Measurements from ENCODE around the gene XRRA1. TPM values are rescaled to one million over a fixed set of nuclear protein-coding genes. Genes with fewer than 3 reads are reported as not detected.

Gene XRRA1
- total and polyA plus RNA-seq, 8 donors: 2.4 to 22.5 (median 8.3) TPM

- 44 to 55% methylated on average over 8 of the region's 8 CpGs for WGBS, 2 donors
- ATAC-seq (no peak), FAIRE-seq (no peak), DNase-seq (no peak)
- TF ChIP-seq CTCF (IDR thresholded peaks at IDR 0.05): no peak
- Histone ChIP-seq H3K27me3 (no peaks in the 10 kb centered on the region), H3K36me3 (no peaks in the 10 kb centered on the region), H3K9me3 (no peaks in the 10 kb centered on the region), H3K4me1 (peaks cover 5 to 26% (median 20%) of the 10 kb centered on the region in 3 donors), H3K27ac (no peak overlapping the region), H3K4me3 (peak overlapping the region in 2 of 4 donors; percentile 72 to 83)
- intact Hi-C loops (cut with DNase I): no loop called here
Observed at GRCh38 chr11:74951226-74951625, 2.3 kb upstream of the XRRA1 start.

- FAIRE-seq (no peak), DNase-seq (no peak), ATAC-seq (no peak)
- Histone ChIP-seq H3K27ac (peak overlapping the region in 1 of 4 donors; percentile 78), H3K27me3 (no peaks in the 10 kb centered on the region), H3K9me3 (no peaks in the 10 kb centered on the region), H3K4me1 (peaks cover 5 to 24% (median 17%) of the 10 kb centered on the region in 3 donors), H3K36me3 (no peaks in the 10 kb centered on the region), H3K4me3 (peak overlapping the region in 3 of 4 donors; percentile 72 to 85 (median 83))
- intact Hi-C loops (cut with DNase I): no loop called here
- no peak for TF ChIP-seq CTCF (IDR thresholded peaks at IDR 0.05)
- 41 to 45% methylated on average over 2 of the region's 2 CpGs for WGBS, 2 donors
Observed at GRCh38 chr11:74950374-74950969, 1.6 kb upstream of the XRRA1 start.

GRCh38 chr11:74949753-74950137 is 854 bp upstream of the XRRA1 start:
- 0 to 2% methylated on average over 6 of the region's 6 CpGs for WGBS, 2 donors
- DNase-seq: no peak
- no peak for TF ChIP-seq CTCF (IDR thresholded peaks at IDR 0.05)
- no peak for FAIRE-seq
- Histone ChIP-seq H3K27me3 (no peaks in the 10 kb centered on the region), H3K27ac (peak overlapping the region; percentile 57 to 78 (median 76)), H3K9me3 (no peaks in the 10 kb centered on the region), H3K4me1 (peaks cover 5 to 24% (median 17%) of the 10 kb centered on the region in 3 donors), H3K36me3 (no peaks in the 10 kb centered on the region), H3K4me3 (peak overlapping the region; percentile 72 to 85 (median 81))
- ATAC-seq: peak in 3 of 4 donors; percentile 29 to 36 (median 35)
- intact Hi-C loops (cut with DNase I): no loop called here

GRCh38 chr11:74948546-74948897 is 369 bp downstream of the XRRA1 start:
- Histone ChIP-seq H3K36me3 (no peaks in the 10 kb centered on the region), H3K27me3 (no peaks in the 10 kb centered on the region), H3K4me1 (peaks cover 2 to 24% (median 11%) of the 10 kb centered on the region in 3 donors), H3K27ac (peak overlapping the region; percentile 57 to 78 (median 76)), H3K9me3 (no peaks in the 10 kb centered on the region), H3K4me3 (peak overlapping the region; percentile 72 to 85 (median 81))
- DNase-seq (no peak), FAIRE-seq (no peak), ATAC-seq (peak; percentile 14 to 47 (median 36))
- intact Hi-C loops (cut with DNase I): no loop called here
- 1% methylated on average over 9 of the region's 9 CpGs for WGBS, 2 donors
- TF ChIP-seq CTCF (IDR thresholded peaks at IDR 0.05): no peak

- ATAC-seq (no peak), FAIRE-seq (no peak), DNase-seq (no peak)
- H3K27me3 ChIP-seq: no peaks in the 10 kb centered on the region
- H3K27ac ChIP-seq: no peak overlapping the region
- no peak for TF ChIP-seq CTCF (IDR thresholded peaks at IDR 0.05)
- WGBS, 2 donors: 83 to 85% methylated on average over 5 of the region's 5 CpGs
- H3K36me3 ChIP-seq: peaks cover 0 to 8% (median 0%) of the 10 kb centered on the region in 3 donors
- H3K4me3 ChIP-seq: no peak overlapping the region
- no peaks in the 10 kb centered on the region for H3K4me1 ChIP-seq
- H3K9me3 ChIP-seq: no peaks in the 10 kb centered on the region
- intact Hi-C loops (cut with DNase I): no loop called here
Observed at GRCh38 chr11:74942073-74942759, 6.7 kb downstream of the XRRA1 start.
